DMS 273 treated with DMSO at 0.1 percent for 48 hours (cell line): ENCODE data around the gene SRP14.
"Not testable (repeated sequence)": the region's sequence is repeated elsewhere in the genome, so short reads cannot be mapped to it uniquely, and the experiment has no call there.

ENCODE experiments used
- DNase-seq: peaks from one replicate; lab custom pipeline; 2025; lab: John Stamatoyannopoulos, UW

The SRP14 gene

GRCh38 chr15:40038638-40039543 lies at the start of gene SRP14:
Gene SRP14, minus strand, starts transcription at chr15:40039181. Its CDS starts 65 bp downstream, at chr15:40039116.
- DNase-seq: peak; percentile 66

GRCh38 chr15:40087991-40088928 lies 49.3 kb upstream of the SRP14 start:
- no peak for DNase-seq

GRCh38 chr15:40087068-40087810 lies 48.3 kb upstream of the SRP14 start:
- no peak for DNase-seq

- no peak for DNase-seq
Measured at GRCh38 chr15:40085266-40085665, 46.3 kb upstream of the SRP14 start.

GRCh38 chr15:40084650-40085049 lies 45.7 kb upstream of the SRP14 start:
- no peak for DNase-seq

GRCh38 chr15:40082195-40082883 lies 43.4 kb upstream of the SRP14 start:
- DNase-seq: no peak

GRCh38 chr15:40081691-40082194 lies 42.8 kb upstream of the SRP14 start:
- no peak for DNase-seq

GRCh38 chr15:40080847-40081246 lies 41.9 kb upstream of the SRP14 start:
- no peak for DNase-seq

- DNase-seq: no peak
Measured at GRCh38 chr15:40080104-40080503, 41.1 kb upstream of the SRP14 start.

- DNase-seq: no peak
Measured at GRCh38 chr15:40079456-40079855, 40.5 kb upstream of the SRP14 start.

GRCh38 chr15:40075298-40076044 lies 36.5 kb upstream of the SRP14 start:
- no peak for DNase-seq

- not testable (repeated sequence) for DNase-seq
Measured at GRCh38 chr15:40074656-40075055, 35.7 kb upstream of the SRP14 start.

- DNase-seq: not testable (repeated sequence)
Measured at GRCh38 chr15:40073716-40074490, 34.9 kb upstream of the SRP14 start.

GRCh38 chr15:40072216-40072990 lies 33.4 kb upstream of the SRP14 start:
- DNase-seq: no peak

- DNase-seq: no peak
Measured at GRCh38 chr15:40070608-40071218, 31.7 kb upstream of the SRP14 start.

GRCh38 chr15:40070166-40070557 lies 31.2 kb upstream of the SRP14 start:
- no peak for DNase-seq

GRCh38 chr15:40069178-40070165 lies 30.5 kb upstream of the SRP14 start:
- DNase-seq: peak; percentile 91
